ENCODE data around the gene FOS.

Gene FOS

GRCh38 chr14:75249251-75249957, 29.2 kb upstream of the FOS start:
- ChIA-PET CTCF (interaction anchor here (0.7 kb wide), 1 partner anchor 11 kb away, joined by 3 read pairs; no protein-coding TSS in a partner anchor), POLR2A (ENCODE audit: low non-redundant PET) (no interaction called here)
- H3K27ac ChIP-seq: no peak overlapping the region
- no peak for DNase-seq (ENCODE audit: low spot score)
- no peak for TF ChIP-seq CTCF (conservative IDR thresholded peaks at IDR 0.05; ENCODE audit: low read depth)

GRCh38 chr14:75249958-75250336, 28.7 kb upstream of the FOS start:
- no peak overlapping the region for H3K27ac ChIP-seq
- ChIA-PET CTCF (no interaction called here), POLR2A (ENCODE audit: low non-redundant PET) (no interaction called here)
- no peak for TF ChIP-seq CTCF (conservative IDR thresholded peaks at IDR 0.05; ENCODE audit: low read depth)
- DNase-seq (ENCODE audit: low spot score): no peak

DNA sequence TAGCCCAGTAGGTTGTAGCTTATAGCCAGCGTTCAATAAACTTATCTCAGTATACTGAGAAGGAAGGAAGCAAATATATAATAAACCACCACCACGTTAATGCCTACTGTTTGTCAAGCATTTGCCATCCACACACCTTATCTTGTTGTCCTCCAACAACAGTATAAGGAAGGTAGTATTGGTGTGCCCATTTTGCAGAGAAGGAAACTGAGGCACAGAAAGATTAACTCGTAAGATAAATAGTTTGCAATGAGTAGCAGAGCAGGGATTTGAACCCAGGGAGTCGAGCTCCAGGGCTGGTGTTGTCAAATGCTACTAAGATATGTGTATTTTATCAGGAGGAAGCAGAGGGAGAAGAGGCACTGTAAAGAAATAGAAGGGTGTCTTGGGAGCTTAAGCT, 27.8 kb upstream of the FOS start:
- CTCF ChIA-PET: interaction anchor here (0.7 kb wide), 1 partner anchor 11 kb away, joined by 5 read pairs; no protein-coding TSS in a partner anchor
- POLR2A ChIA-PET (ENCODE audit: low non-redundant PET): no interaction called here
- TF ChIP-seq CTCF (conservative IDR thresholded peaks at IDR 0.05; ENCODE audit: low read depth): no peak
- peak overlapping the region; percentile 99; the same call in 1 of the 2 replicates for H3K27ac ChIP-seq
- no peak for DNase-seq (ENCODE audit: low spot score)

DNA sequence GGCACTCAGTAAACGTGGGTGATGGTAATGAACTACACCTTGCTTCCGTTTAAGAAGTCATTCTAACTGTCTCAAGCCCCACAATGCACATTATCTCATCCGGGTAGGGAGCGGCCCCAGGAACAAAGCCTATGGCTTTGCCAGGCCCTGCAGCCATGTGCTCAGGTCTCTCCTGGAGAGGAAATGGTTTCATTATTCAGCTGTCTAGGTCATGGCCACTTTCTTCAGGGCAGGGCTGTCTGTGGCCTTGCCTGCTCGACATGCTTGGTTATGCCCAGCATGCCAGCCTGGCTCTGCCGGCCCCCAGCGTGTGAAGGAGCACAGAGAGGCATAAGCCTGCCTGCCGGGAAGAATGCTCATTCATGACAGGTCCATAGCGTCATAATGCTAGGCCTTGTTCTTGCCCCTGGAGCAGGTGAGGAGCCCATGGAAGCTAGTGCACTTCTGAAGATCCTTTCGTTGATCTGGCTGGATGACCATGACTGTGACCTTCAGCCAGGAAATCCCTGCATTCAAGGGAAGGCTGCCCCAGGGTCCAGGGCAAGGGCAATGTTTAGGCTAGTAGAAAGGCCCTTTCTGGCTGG, 26.3 kb upstream of the FOS start:
- H3K27ac ChIP-seq: peak overlapping the region; percentile 99
- TF ChIP-seq CTCF (conservative IDR thresholded peaks at IDR 0.05; ENCODE audit: low read depth): no peak
- ChIA-PET CTCF (interaction anchor here (0.6 kb wide), 1 partner anchor 40 kb away, joined by 3 read pairs; no protein-coding TSS in a partner anchor), POLR2A (ENCODE audit: low non-redundant PET) (no interaction called here)
- DNase-seq (ENCODE audit: low spot score): peak; percentile 49

GRCh38 chr14:75254381-75254822, 24.2 kb upstream of the FOS start:
- no peak for TF ChIP-seq CTCF (conservative IDR thresholded peaks at IDR 0.05; ENCODE audit: low read depth)
- POLR2A ChIA-PET (ENCODE audit: low non-redundant PET): interaction anchor here (1.2 kb wide), 1 partner anchor 24 kb away, joined by 3 read pairs; the partner anchor contains the start of gene FOS
- H3K27ac ChIP-seq: peak overlapping the region; percentile 99
- CTCF ChIA-PET: interaction anchor here (1.0 kb wide), 1 partner anchor 22 kb away, joined by 3 read pairs; no protein-coding TSS in a partner anchor
- peak; percentile 91 for DNase-seq (ENCODE audit: low spot score)

DNA sequence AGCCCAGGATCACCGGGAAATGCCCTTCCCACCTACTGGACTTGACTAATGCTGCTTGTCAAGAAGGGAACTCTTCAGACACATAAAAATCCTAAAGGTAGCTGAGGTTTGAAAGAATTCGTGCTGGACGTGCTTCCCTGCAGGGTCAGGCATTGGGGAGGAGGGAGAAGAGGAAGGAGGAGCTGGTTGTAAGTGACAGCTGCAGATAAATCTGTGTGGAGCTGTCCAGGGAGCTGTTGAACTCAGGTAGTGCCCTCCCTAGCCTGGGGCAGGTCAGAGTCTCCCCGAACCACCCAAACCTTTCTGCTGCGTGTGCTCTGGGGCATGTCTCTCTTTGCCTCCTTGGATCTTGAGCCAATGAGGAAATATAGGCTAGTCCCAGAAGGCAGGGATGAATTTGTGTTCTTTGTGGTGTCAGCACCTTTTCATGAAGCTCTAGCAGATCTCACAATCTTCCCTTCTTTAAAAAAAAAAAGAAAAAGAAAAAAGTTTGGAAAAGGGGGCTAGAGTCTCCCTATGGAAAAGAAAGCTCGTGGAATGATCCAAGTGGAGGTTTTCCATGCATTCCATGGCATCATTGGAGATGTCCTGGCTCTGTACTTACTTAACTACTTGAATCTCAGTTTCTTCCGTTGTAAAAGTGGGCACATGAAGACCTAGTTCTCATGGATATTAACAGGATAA, 23.6 kb upstream of the FOS start:
- POLR2A ChIA-PET (ENCODE audit: low non-redundant PET): interaction anchor here (1.2 kb wide), 1 partner anchor 24 kb away, joined by 3 read pairs; the partner anchor contains the start of gene FOS
- DNase-seq (ENCODE audit: low spot score): peak; percentile 72
- CTCF ChIA-PET: interaction anchor here (0.7 to 1.0 kb wide), 2 partner anchors 21 to 198 kb away, joined by 3 read pairs; no protein-coding TSS in a partner anchor
- no peak for TF ChIP-seq CTCF (conservative IDR thresholded peaks at IDR 0.05; ENCODE audit: low read depth)
- H3K27ac ChIP-seq: peak overlapping the region; percentile 99

Data from RWPE1 (cell line).